Measurements from ENCODE around the gene GPC5. TPM values are rescaled to one million over a fixed set of nuclear protein-coding genes. Genes with fewer than 3 reads are reported as not detected.

Gene GPC5
- total and polyA plus RNA-seq, 2 of the 8 experiments (the other 6 are each of a cell fraction or from before 2014, with no cell fraction given) = 0.20 to 0.39 TPM

DNA sequence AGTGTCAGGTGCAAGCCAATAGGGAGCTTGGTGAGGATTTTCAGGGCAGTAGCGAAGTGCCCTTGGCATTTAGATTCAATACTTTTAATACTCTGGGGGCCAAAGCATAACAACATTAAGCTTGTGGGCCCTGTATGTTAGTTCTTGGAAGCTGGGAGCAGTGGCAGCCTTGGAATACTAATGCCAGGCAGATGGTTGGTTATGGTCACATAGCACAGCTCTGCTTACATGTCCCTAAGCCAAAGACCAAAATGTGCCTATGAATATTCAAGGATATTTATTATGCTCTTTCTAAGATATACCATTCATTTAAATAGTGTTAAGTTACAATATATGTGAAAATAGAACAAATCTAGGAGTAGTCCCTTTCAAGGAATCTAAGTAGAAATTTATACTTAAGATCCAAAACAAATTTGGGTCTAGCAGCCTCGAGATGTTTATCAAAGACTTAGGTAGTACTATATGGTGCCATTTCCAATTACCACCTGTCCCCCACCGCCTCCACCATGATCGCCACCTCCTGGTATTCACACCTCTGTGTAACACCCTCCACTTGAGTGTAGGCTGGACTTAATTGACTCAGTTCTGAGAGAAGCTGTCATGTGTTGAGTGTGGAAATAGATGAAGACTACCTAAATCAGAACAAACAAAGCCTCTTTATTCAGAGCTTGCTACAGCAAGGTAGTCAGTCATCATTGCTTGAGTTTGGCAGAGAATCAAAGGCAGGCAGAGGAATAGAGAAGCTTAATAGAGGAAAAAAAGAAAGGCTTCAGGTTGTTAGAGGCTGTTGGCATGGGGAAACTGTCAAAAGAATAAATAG lies 261.0 kb downstream of the GPC5 start (continued):
- TF ChIP-seq, protein P1, sequence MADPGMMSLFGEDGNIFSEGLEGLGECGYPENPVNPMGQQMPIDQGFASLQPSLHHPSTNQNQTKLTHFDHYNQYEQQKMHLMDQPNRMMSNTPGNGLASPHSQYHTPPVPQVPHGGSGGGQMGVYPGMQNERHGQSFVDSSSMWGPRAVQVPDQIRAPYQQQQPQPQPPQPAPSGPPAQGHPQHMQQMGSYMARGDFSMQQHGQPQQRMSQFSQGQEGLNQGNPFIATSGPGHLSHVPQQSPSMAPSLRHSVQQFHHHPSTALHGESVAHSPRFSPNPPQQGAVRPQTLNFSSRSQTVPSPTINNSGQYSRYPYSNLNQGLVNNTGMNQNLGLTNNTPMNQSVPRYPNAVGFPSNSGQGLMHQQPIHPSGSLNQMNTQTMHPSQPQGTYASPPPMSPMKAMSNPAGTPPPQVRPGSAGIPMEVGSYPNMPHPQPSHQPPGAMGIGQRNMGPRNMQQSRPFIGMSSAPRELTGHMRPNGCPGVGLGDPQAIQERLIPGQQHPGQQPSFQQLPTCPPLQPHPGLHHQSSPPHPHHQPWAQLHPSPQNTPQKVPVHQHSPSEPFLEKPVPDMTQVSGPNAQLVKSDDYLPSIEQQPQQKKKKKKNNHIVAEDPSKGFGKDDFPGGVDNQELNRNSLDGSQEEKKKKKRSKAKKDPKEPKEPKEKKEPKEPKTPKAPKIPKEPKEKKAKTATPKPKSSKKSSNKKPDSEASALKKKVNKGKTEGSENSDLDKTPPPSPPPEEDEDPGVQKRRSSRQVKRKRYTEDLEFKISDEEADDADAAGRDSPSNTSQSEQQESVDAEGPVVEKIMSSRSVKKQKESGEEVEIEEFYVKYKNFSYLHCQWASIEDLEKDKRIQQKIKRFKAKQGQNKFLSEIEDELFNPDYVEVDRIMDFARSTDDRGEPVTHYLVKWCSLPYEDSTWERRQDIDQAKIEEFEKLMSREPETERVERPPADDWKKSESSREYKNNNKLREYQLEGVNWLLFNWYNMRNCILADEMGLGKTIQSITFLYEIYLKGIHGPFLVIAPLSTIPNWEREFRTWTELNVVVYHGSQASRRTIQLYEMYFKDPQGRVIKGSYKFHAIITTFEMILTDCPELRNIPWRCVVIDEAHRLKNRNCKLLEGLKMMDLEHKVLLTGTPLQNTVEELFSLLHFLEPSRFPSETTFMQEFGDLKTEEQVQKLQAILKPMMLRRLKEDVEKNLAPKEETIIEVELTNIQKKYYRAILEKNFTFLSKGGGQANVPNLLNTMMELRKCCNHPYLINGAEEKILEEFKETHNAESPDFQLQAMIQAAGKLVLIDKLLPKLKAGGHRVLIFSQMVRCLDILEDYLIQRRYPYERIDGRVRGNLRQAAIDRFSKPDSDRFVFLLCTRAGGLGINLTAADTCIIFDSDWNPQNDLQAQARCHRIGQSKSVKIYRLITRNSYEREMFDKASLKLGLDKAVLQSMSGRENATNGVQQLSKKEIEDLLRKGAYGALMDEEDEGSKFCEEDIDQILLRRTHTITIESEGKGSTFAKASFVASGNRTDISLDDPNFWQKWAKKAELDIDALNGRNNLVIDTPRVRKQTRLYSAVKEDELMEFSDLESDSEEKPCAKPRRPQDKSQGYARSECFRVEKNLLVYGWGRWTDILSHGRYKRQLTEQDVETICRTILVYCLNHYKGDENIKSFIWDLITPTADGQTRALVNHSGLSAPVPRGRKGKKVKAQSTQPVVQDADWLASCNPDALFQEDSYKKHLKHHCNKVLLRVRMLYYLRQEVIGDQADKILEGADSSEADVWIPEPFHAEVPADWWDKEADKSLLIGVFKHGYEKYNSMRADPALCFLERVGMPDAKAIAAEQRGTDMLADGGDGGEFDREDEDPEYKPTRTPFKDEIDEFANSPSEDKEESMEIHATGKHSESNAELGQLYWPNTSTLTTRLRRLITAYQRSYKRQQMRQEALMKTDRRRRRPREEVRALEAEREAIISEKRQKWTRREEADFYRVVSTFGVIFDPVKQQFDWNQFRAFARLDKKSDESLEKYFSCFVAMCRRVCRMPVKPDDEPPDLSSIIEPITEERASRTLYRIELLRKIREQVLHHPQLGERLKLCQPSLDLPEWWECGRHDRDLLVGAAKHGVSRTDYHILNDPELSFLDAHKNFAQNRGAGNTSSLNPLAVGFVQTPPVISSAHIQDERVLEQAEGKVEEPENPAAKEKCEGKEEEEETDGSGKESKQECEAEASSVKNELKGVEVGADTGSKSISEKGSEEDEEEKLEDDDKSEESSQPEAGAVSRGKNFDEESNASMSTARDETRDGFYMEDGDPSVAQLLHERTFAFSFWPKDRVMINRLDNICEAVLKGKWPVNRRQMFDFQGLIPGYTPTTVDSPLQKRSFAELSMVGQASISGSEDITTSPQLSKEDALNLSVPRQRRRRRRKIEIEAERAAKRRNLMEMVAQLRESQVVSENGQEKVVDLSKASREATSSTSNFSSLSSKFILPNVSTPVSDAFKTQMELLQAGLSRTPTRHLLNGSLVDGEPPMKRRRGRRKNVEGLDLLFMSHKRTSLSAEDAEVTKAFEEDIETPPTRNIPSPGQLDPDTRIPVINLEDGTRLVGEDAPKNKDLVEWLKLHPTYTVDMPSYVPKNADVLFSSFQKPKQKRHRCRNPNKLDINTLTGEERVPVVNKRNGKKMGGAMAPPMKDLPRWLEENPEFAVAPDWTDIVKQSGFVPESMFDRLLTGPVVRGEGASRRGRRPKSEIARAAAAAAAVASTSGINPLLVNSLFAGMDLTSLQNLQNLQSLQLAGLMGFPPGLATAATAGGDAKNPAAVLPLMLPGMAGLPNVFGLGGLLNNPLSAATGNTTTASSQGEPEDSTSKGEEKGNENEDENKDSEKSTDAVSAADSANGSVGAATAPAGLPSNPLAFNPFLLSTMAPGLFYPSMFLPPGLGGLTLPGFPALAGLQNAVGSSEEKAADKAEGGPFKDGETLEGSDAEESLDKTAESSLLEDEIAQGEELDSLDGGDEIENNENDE (IDR thresholded peaks at IDR 0.05; ENCODE audit: insufficient replicate concordance, low read length) = no peak
- TF ChIP-seq FOSL1 (IDR thresholded peaks at IDR 0.05; ENCODE audit: insufficient read depth, low read depth, low read length) = no peak
- no peak for TF ChIP-seq SIX5 (IDR thresholded peaks at IDR 0.05; ENCODE audit: low read depth, low read length)
- TF ChIP-seq CBX8 (IDR thresholded peaks at IDR 0.05; ENCODE audit: borderline replicate concordance, low read depth, low read length) = no peak
- no peak for TF ChIP-seq CHD1 (IDR thresholded peaks at IDR 0.05; ENCODE audit: low read depth, low read length)
- no peak for TF ChIP-seq SUZ12 (IDR thresholded peaks at IDR 0.05; ENCODE audit: low read length)

Measured in H1 (cell line).